HL-60 (cell line): ENCODE measurements around the gene NUBPL.
A peak's percentile ranks its signal among the peaks of the same experiment; 100 is the strongest.

Source experiments
- DNase-seq, 2 experiments: peaks; one replicate each; pipeline ENCODE4 v3.0.0-alpha.2; 2010 to 2020; ENCODE audit warnings: low read depth in 1 of 2, low spot score in 1 of 2
- H3K27ac ChIP-seq: fragments of 250-450 bp; sonication (Bioruptor Pico); replicated peaks from 2 replicates; pipeline ENCODE4 v1.5.1; 2020; ENCODE audit warnings: mild to moderate bottlenecking, moderate library complexity
- H3K27me3 ChIP-seq: fragments of 250-450 bp; sonication (Bioruptor Pico); 2 replicates; pipeline ENCODE4 v1.5.1; 2021; ENCODE audit warnings: mild to moderate bottlenecking, moderate library complexity; ENCODE audit not compliant: insufficient read depth, poor library complexity, severe bottlenecking
- H3K4me3 ChIP-seq: replicated peaks from 2 replicates; pipeline ENCODE4 v1.5.1; 2011; ENCODE audit warnings: mild to moderate bottlenecking, control low read depth, low read length; ENCODE audit not compliant: insufficient read depth
- CTCF ChIP-seq: IDR thresholded peaks from one replicate; pipeline ENCODE4 v1.5.1; 2011; ENCODE audit warnings: low read length, control low read depth, inconsistent platforms; ENCODE audit not compliant: insufficient read depth
- GABPA ChIP-seq: IDR thresholded peaks from 2 replicates; pipeline ENCODE4 v1.6.1; 2012; ENCODE audit warnings: low read depth
- POLR2AphosphoS5 ChIP-seq: IDR thresholded peaks from 2 replicates; pipeline ENCODE4 v1.6.1; 2012; ENCODE audit warnings: low read depth
- REST ChIP-seq: IDR thresholded peaks from 2 replicates; pipeline ENCODE4 v1.6.1; 2012; ENCODE audit warnings: low read depth; ENCODE audit not compliant: insufficient replicate concordance
- SPI1 ChIP-seq: IDR thresholded peaks from 2 replicates; pipeline ENCODE4 v1.6.1; 2012; ENCODE audit warnings: low read depth, mild to moderate bottlenecking, borderline replicate concordance

Gene NUBPL

GRCh38 chr14:31559939-31560338 is 1.3 kb upstream of the NUBPL start:
- TF ChIP-seq CTCF (no peak), SPI1 (no peak), POLR2AphosphoS5 (no peak), REST (no peak), GABPA (no peak)
- Histone ChIP-seq H3K27ac (no peak overlapping the region), H3K4me3 (no peak overlapping the region), H3K27me3 (no peaks in the 10 kb centered on the region)
- DNase-seq, result no peak

GRCh38 chr14:31560759-31561154 is 447 bp upstream of the NUBPL start:
- H3K4me3 ChIP-seq, result peak overlapping the region; percentile 96
- no peaks in the 10 kb centered on the region for H3K27me3 ChIP-seq
- H3K27ac ChIP-seq, result peak overlapping the region; percentile 83
- no peak for DNase-seq
- TF ChIP-seq REST (no peak), SPI1 (no peak), GABPA (no peak), CTCF (no peak), POLR2AphosphoS5 (no peak)

- Histone ChIP-seq H3K27ac (no peak overlapping the region), H3K27me3 (no peaks in the 10 kb centered on the region), H3K4me3 (no peak overlapping the region)
- no peak for DNase-seq
- TF ChIP-seq SPI1 (no peak), CTCF (no peak), POLR2AphosphoS5 (no peak), GABPA (no peak), REST (no peak)
These were observed 3.0 kb downstream of the NUBPL start for GRCh38 chr14:31564194-31564593.
